Body of pancreas (tissue), 4 donors: ENCODE results near the gene AREG.

ENCODE experiments used
- CTCF ChIP-seq, 7 experiments: fragments of 450-650 bp in 4 of 7; fragments of 200-600 bp in 3 of 7; sonication (generic) in 3 of 7; IDR thresholded peaks; one replicate each; pipeline ENCODE4 v1.5.1; 2016 to 2019; ENCODE audit warnings: antibody characterized with exemption in 7 of 7
- POLR2A ChIP-seq, 3 donors: fragments of 450-650 bp; IDR thresholded peaks; one replicate each; pipeline ENCODE4 v1.6.1; 2016; ENCODE audit warnings: antibody characterized with exemption in 3 of 3, mild to moderate bottlenecking in 2 of 3

- TF ChIP-seq POLR2A (IDR thresholded peaks at IDR 0.05), result no peak
- no peak for TF ChIP-seq CTCF (IDR thresholded peaks at IDR 0.05)
These were observed 31.0 kb downstream of the AREG start for GRCh38 chr4:74475946-74476345.
